Neural cell (in vitro differentiated cells): ENCODE data around the gene ZNF366. TPM values are rescaled to one million over a fixed set of nuclear protein-coding genes. Genes with fewer than 3 reads are reported as not detected.

Source experiments
- H2AFZ ChIP-seq: fragments of 200-600, 300-800 bp; sonication (generic), shearing (Covaris generic); 2 replicates; pipeline ENCODE4 v1.6.0; 2014; ENCODE audit warnings: low read depth, mild to moderate bottlenecking, antibody characterized with exemption, low read length, moderate library complexity
- H3F3A ChIP-seq: fragments of 200-600 bp; shearing (Covaris generic); 2 replicates; pipeline ENCODE4 v1.6.1; 2016; ENCODE audit warnings: mild to moderate bottlenecking, moderate library complexity, mixed read lengths, antibody characterized with exemption, low read length; ENCODE audit not compliant: insufficient read depth, poor library complexity, severe bottlenecking
- H3K27ac ChIP-seq: fragments of 200-600, 300-800 bp; sonication (generic), shearing (Covaris generic); 2 replicates; pipeline ENCODE4 v1.5.1; 2014; ENCODE audit warnings: mild to moderate bottlenecking, low read length, moderate library complexity
- H3K27me3 ChIP-seq: fragments of 300-800, 200-600 bp; sonication (generic), shearing (Covaris generic); 2 replicates; pipeline ENCODE4 v1.6.0; 2014; ENCODE audit warnings: mild to moderate bottlenecking, low read depth, low read length, moderate library complexity; ENCODE audit not compliant: insufficient read depth
- H3K36me3 ChIP-seq: fragments of 300-800, 200-600 bp; sonication (generic), shearing (Covaris generic); 2 replicates; pipeline ENCODE4 v1.5.1; 2014; ENCODE audit warnings: mild to moderate bottlenecking, antibody characterized with exemption, low read length, moderate library complexity; ENCODE audit not compliant: insufficient read depth
- H3K4me2 ChIP-seq: fragments of 300-800, 200-600 bp; sonication (generic), shearing (Covaris generic); 2 replicates; pipeline ENCODE4 v1.6.0; 2014; ENCODE audit warnings: mild to moderate bottlenecking, low read length
- H3K4me3 ChIP-seq: fragments of 300-800, 200-600 bp; sonication (generic), shearing (Covaris generic); 2 replicates; pipeline ENCODE4 v1.5.1; 2014; ENCODE audit warnings: mild to moderate bottlenecking, low read length, moderate library complexity
- H3K79me2 ChIP-seq: fragments of 200-600 bp; shearing (Covaris generic); replicated peaks from 2 replicates; pipeline ENCODE4 v1.6.0; 2014; ENCODE audit warnings: mild to moderate bottlenecking, low read length, moderate library complexity; ENCODE audit not compliant: insufficient read depth
- H3K9ac ChIP-seq: fragments of 300-800, 200-600 bp; sonication (generic), shearing (Covaris generic); 2 replicates; pipeline ENCODE4 v1.6.1; 2016; ENCODE audit warnings: mild to moderate bottlenecking, low read length, mixed read lengths
- H3K9me2 ChIP-seq: fragments of 200-600 bp; shearing (Covaris generic); 2 replicates; pipeline ENCODE4 v1.6.1; 2016; ENCODE audit warnings: mild to moderate bottlenecking, low read length, mixed read lengths; ENCODE audit not compliant: insufficient read depth
- H3K9me3 ChIP-seq: fragments of 200-600, 300-800 bp; sonication (generic), shearing (Covaris generic); 2 replicates; pipeline ENCODE4 v1.6.1; 2016; ENCODE audit warnings: mild to moderate bottlenecking, mixed run types, low read length, moderate library complexity, mixed read lengths
- H4K20me1 ChIP-seq: fragments of 200-600 bp; shearing (Covaris generic); 2 replicates; pipeline ENCODE4 v1.6.1; 2016; ENCODE audit warnings: mild to moderate bottlenecking, mixed run types; ENCODE audit not compliant: insufficient read depth
- CTCF ChIP-seq: fragments of 450-650 bp; IDR thresholded peaks from 2 replicates; pipeline ENCODE4 v1.5.1; 2014; ENCODE audit warnings: antibody characterized with exemption, mild to moderate bottlenecking, moderate library complexity; ENCODE audit not compliant: poor library complexity, severe bottlenecking
- EP300 ChIP-seq: fragments of 450-650 bp; conservative IDR thresholded peaks from 2 replicates; pipeline ENCODE4 v1.6.1; 2014; ENCODE audit warnings: antibody characterized with exemption, mild to moderate bottlenecking, moderate library complexity; ENCODE audit not compliant: poor library complexity, severe bottlenecking
- MXI1 ChIP-seq: fragments of 450-650 bp; conservative IDR thresholded peaks from 2 replicates; pipeline ENCODE4 v1.6.1; 2014; ENCODE audit warnings: antibody characterized with exemption, mild to moderate bottlenecking; ENCODE audit not compliant: poor library complexity, severe bottlenecking
- SMC3 ChIP-seq: fragments of 450-650 bp; conservative IDR thresholded peaks from 2 replicates; pipeline ENCODE4 v1.6.1; 2014; ENCODE audit warnings: antibody characterized with exemption, mild to moderate bottlenecking, moderate library complexity; ENCODE audit not compliant: poor library complexity
- TAF1 ChIP-seq: IDR thresholded peaks from 2 replicates; pipeline ENCODE4 v1.6.1; 2012; ENCODE audit warnings: low read depth
- polyA plus RNA-seq: library from polyadenylated mRNA; depleted of rRNA; stranded (reverse); fragments of >200 nt; gene quantifications from 2 replicates; pipeline ENCODE4 v1.2.3, GENCODE V29; 2014
- TF ChIP-seq, protein P1 (sequence below): IDR thresholded peaks from 2 replicates; pipeline ENCODE4 v1.6.1; 2012; ENCODE audit warnings: borderline replicate concordance

Gene ZNF366
- polyA plus RNA-seq, 1 donor from 2014 or later = not detected

DNA sequence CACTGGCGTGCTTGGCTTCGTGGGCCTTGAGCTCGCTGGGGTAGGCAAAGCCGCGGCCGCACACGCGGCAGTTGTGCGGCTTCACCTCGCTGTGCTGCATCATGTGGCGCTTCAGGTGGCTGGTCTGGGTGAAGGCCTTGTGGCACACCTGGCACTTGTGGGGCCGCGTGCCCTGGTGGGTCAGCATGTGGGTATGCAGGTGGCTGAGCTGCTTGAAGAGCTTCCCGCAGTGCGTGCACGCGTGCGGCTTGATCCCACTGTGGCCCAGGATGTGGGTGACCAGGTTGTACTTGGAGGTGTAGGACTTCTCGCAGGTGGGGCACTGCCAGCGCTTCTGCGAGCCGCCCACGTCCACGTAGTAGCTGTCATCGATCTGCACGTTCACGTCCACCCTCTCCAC, 46.8 kb downstream of the ZNF366 start:
- no peaks in the 10 kb centered on the region for H3K27me3 ChIP-seq
- H3K9ac ChIP-seq = no peak overlapping the region
- no peak overlapping the region for H3K4me3 ChIP-seq
- no peaks in the 10 kb centered on the region for H3K9me2 ChIP-seq
- no peaks in the 10 kb centered on the region for H3K9me3 ChIP-seq
- no peaks in the 10 kb centered on the region for H3K36me3 ChIP-seq
- H3F3A ChIP-seq = no peaks in the 10 kb centered on the region
- no peak overlapping the region for H3K27ac ChIP-seq
- H3K79me2 ChIP-seq = no peaks in the 10 kb centered on the region
- no peak overlapping the region for H3K4me2 ChIP-seq
- no peak for TF ChIP-seq SMC3
- TF ChIP-seq MXI1 = no peak
- no peak for TF ChIP-seq TAF1
- TF ChIP-seq CTCF = no peak
- TF ChIP-seq EP300 = no peak
- no peaks in the 10 kb centered on the region for H4K20me1 ChIP-seq
- H2AFZ ChIP-seq = no peak overlapping the region

- no peak overlapping the region for H3K27ac ChIP-seq
- H3K27me3 ChIP-seq = no peaks in the 10 kb centered on the region
- H2AFZ ChIP-seq = no peak overlapping the region
- no peaks in the 10 kb centered on the region for H4K20me1 ChIP-seq
- H3K79me2 ChIP-seq = no peaks in the 10 kb centered on the region
- TF ChIP-seq, protein P1, sequence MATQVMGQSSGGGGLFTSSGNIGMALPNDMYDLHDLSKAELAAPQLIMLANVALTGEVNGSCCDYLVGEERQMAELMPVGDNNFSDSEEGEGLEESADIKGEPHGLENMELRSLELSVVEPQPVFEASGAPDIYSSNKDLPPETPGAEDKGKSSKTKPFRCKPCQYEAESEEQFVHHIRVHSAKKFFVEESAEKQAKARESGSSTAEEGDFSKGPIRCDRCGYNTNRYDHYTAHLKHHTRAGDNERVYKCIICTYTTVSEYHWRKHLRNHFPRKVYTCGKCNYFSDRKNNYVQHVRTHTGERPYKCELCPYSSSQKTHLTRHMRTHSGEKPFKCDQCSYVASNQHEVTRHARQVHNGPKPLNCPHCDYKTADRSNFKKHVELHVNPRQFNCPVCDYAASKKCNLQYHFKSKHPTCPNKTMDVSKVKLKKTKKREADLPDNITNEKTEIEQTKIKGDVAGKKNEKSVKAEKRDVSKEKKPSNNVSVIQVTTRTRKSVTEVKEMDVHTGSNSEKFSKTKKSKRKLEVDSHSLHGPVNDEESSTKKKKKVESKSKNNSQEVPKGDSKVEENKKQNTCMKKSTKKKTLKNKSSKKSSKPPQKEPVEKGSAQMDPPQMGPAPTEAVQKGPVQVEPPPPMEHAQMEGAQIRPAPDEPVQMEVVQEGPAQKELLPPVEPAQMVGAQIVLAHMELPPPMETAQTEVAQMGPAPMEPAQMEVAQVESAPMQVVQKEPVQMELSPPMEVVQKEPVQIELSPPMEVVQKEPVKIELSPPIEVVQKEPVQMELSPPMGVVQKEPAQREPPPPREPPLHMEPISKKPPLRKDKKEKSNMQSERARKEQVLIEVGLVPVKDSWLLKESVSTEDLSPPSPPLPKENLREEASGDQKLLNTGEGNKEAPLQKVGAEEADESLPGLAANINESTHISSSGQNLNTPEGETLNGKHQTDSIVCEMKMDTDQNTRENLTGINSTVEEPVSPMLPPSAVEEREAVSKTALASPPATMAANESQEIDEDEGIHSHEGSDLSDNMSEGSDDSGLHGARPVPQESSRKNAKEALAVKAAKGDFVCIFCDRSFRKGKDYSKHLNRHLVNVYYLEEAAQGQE = no peak
- TF ChIP-seq TAF1 (no peak), CTCF (no peak)
- H3K9me2 ChIP-seq = no peaks in the 10 kb centered on the region
- H3K9ac ChIP-seq = no peak overlapping the region
- no peaks in the 10 kb centered on the region for H3K9me3 ChIP-seq
- H3K4me2 ChIP-seq = no peak overlapping the region
- no peaks in the 10 kb centered on the region for H3K36me3 ChIP-seq
- no peak overlapping the region for H3K4me3 ChIP-seq
- H3F3A ChIP-seq = no peaks in the 10 kb centered on the region
Measured at GRCh38 chr5:72459913-72460312, 47.3 kb downstream of the ZNF366 start.
